Mesenchymal stem cell (in vitro differentiated cells and primary cell): ENCODE measurements around the gene RSPH4A.

Source experiments
- DNase-seq: peaks from one replicate; pipeline ENCODE4 v3.0.0-alpha.2; 2013
- H2AFZ ChIP-seq: one replicate; pipeline ENCODE4 v1.6.1; 2013; ENCODE audit warnings: low read depth, mild to moderate bottlenecking, control low read depth, inconsistent platforms, low read length, moderate library complexity
- H2AK5ac ChIP-seq: 2 replicates; pipeline ENCODE4 v1.6.1; 2013; ENCODE audit warnings: low read length, moderate library complexity, mild to moderate bottlenecking, inconsistent platforms; ENCODE audit not compliant: severe bottlenecking
- H2BK120ac ChIP-seq: one replicate; pipeline ENCODE4 v1.6.1; 2013; ENCODE audit warnings: low read depth, mild to moderate bottlenecking, inconsistent platforms, low read length, moderate library complexity
- H2BK12ac ChIP-seq, 2 experiments: one replicate each; pipeline ENCODE4 v1.6.1; 2013; ENCODE audit warnings: inconsistent platforms in 2 of 2, low read length in 2 of 2, mild to moderate bottlenecking in 2 of 2, moderate library complexity in 2 of 2, control low read depth in 1 of 2
- H2BK15ac ChIP-seq: one replicate; pipeline ENCODE4 v1.6.1; 2013; ENCODE audit warnings: mild to moderate bottlenecking, low read depth, inconsistent platforms; ENCODE audit not compliant: poor library complexity, severe bottlenecking
- H2BK5ac ChIP-seq: 2 replicates; pipeline ENCODE4 v1.6.1; 2013; ENCODE audit warnings: low read depth, mild to moderate bottlenecking, low read length, control low read depth, inconsistent platforms; ENCODE audit not compliant: poor library complexity, severe bottlenecking
- H3K14ac ChIP-seq, 2 experiments: one replicate each; pipeline ENCODE4 v1.6.1; 2013; ENCODE audit warnings: inconsistent platforms in 2 of 2, low read length in 2 of 2, control low read depth in 1 of 2, mild to moderate bottlenecking in 1 of 2, moderate library complexity in 1 of 2
- H3K18ac ChIP-seq, 2 experiments: one replicate each; pipeline ENCODE4 v1.6.1; 2013; ENCODE audit warnings: inconsistent platforms in 2 of 2, low read length in 2 of 2, control low read depth in 1 of 2, low read depth in 1 of 2, mild to moderate bottlenecking in 1 of 2
- H3K23ac ChIP-seq, 2 experiments: one replicate each; pipeline ENCODE4 v1.6.1; 2013; ENCODE audit warnings: inconsistent platforms in 2 of 2, low read length in 2 of 2, mild to moderate bottlenecking in 2 of 2, moderate library complexity in 2 of 2, control low read depth in 1 of 2
- H3K27ac ChIP-seq: 2 replicates; pipeline ENCODE4 v1.5.1; 2013; ENCODE audit warnings: mild to moderate bottlenecking, moderate library complexity, low read length, control low read depth, inconsistent platforms; ENCODE audit not compliant: poor library complexity, severe bottlenecking
- H3K27me3 ChIP-seq, 2 experiments: 2 replicates each; pipeline versions ENCODE4 v1.6.1 to v1.7.0; 2013; ENCODE audit warnings: low read length in 2 of 2, mild to moderate bottlenecking in 2 of 2, moderate library complexity in 2 of 2, control low read depth in 1 of 2, inconsistent platforms in 1 of 2; ENCODE audit not compliant: control insufficient read depth in 1 of 2, insufficient read depth in 1 of 2
- H3K36me3 ChIP-seq, 2 experiments: 2 replicates each; pipeline versions ENCODE4 v1.6.1 to v1.7.0; 2013; ENCODE audit warnings: low read length in 2 of 2, control low read depth in 1 of 2, inconsistent platforms in 1 of 2, low read depth in 1 of 2, mild to moderate bottlenecking in 1 of 2; ENCODE audit not compliant: insufficient read depth in 2 of 2, control insufficient read depth in 1 of 2
- H3K4ac ChIP-seq, 2 experiments: one replicate each; pipeline ENCODE4 v1.6.1; 2013; ENCODE audit warnings: inconsistent platforms in 2 of 2, low read length in 2 of 2, mild to moderate bottlenecking in 2 of 2, moderate library complexity in 2 of 2, control low read depth in 1 of 2, low read depth in 1 of 2
- H3K4me1 ChIP-seq: 2 replicates; pipeline ENCODE4 v1.6.1; 2013; ENCODE audit warnings: low read depth, low read length, control low read depth; ENCODE audit not compliant: control insufficient read depth, insufficient read depth
- H3K4me2 ChIP-seq: 2 replicates; pipeline ENCODE4 v1.6.1; 2013; ENCODE audit warnings: low read length, mild to moderate bottlenecking, inconsistent platforms; ENCODE audit not compliant: poor library complexity, severe bottlenecking
- H3K4me3 ChIP-seq, 2 experiments: 2 replicates each; pipeline versions ENCODE4 v1.5.1 to v1.7.0; 2013; ENCODE audit warnings: low read length in 2 of 2, mild to moderate bottlenecking in 2 of 2, control low read depth in 1 of 2, low read depth in 1 of 2; ENCODE audit not compliant: insufficient read depth in 1 of 2
- H3K79me1 ChIP-seq: replicated peaks from 2 replicates; pipeline ENCODE4 v1.6.1; 2013; ENCODE audit warnings: mild to moderate bottlenecking, control low read depth, low read length, inconsistent platforms; ENCODE audit not compliant: poor library complexity, severe bottlenecking
- H3K9ac ChIP-seq: 2 replicates; pipeline ENCODE4 v1.7.0; 2013; ENCODE audit warnings: mild to moderate bottlenecking, low read length, moderate library complexity
- H3K9me3 ChIP-seq: 2 replicates; pipeline ENCODE4 v1.7.0; 2013; ENCODE audit warnings: mild to moderate bottlenecking, low read length; ENCODE audit not compliant: control insufficient read depth
- H4K8ac ChIP-seq: one replicate; pipeline ENCODE4 v1.6.1; 2013; ENCODE audit warnings: inconsistent platforms, mild to moderate bottlenecking, low read length, moderate library complexity
- H4K91ac ChIP-seq: one replicate; pipeline ENCODE4 v1.6.1; 2013; ENCODE audit warnings: mild to moderate bottlenecking, low read length, inconsistent platforms
- WGBS: methylation state at CpG from one replicate; pipeline ENCODE4 v1.1.7; 2013; ENCODE audit warnings: mixed read lengths; 5-methylcytosine and 5-hydroxymethylcytosine counted together

The RSPH4A gene

DNA sequence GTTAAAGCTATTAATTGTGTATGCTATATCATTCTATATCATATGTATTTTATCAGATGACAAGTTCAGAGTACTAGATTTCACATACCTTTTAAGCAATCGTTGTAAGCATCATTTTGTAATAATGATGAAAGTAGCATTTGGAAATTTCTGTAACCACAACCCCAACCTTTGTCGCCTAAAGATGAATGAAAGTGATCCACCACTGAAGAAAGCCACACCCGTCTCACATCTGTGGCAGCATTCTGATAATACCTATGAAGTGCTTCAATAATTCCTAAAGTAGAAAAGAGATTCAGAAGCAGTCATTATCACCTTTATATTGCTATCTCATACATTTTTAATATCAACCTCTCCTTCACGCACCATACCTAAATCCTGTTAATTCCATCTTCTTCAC, 35.6 kb downstream of the RSPH4A start:
- Histone ChIP-seq H3K9ac (no peak overlapping the region), H3K27me3 (no peaks in the 10 kb centered on the region), H3K4me1 (peaks cover 1% of the 10 kb centered on the region), H2BK12ac (no peak overlapping the region), H3K18ac (no peak overlapping the region), H4K8ac (no peak overlapping the region), H2AFZ (no peak overlapping the region), H3K9me3 (no peaks in the 10 kb centered on the region), H2BK5ac (no peak overlapping the region), H3K4ac (no peak overlapping the region), H3K14ac (no peak overlapping the region), H2AK5ac (no peak overlapping the region), H2BK120ac (no peak overlapping the region), H2BK15ac (no peak overlapping the region), H3K27ac (no peak overlapping the region), H3K79me1 (peaks cover 1% of the 10 kb centered on the region), H3K36me3 (peaks cover 0 to 41% of the 10 kb centered on the region in 2 experiments), H3K4me2 (no peak overlapping the region), H4K91ac (no peak overlapping the region), H3K4me3 (no peak overlapping the region), H3K23ac (no peak overlapping the region)
- 96% methylated on average over 3 of the region's 4 CpGs for WGBS
- no peak for DNase-seq

DNA sequence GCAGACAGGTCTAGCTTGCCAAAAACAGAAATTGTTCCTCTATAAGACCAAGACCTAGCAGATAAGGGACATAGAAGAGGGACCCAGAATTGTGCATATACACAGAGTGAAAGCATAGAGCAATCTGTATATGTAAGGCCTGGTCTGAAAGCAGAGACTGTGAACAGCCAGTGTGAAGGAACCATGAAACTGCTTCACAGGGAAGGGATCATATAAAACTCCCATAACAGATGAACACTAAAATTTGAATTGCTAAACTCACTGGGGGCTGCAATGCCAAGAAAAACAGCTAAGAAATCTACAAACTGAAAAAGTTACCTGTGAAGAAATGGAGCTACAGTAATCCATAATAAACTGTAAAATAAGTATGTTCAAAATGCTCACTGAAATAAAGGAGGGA, 45.3 kb downstream of the RSPH4A start:
- no peaks in the 10 kb centered on the region for H3K9me3 ChIP-seq
- H3K9ac ChIP-seq = no peak overlapping the region
- peaks cover 1% of the 10 kb centered on the region for H3K4me1 ChIP-seq
- H3K4me3 ChIP-seq = no peak overlapping the region
- no peak overlapping the region for H2AFZ ChIP-seq
- no peak overlapping the region for H2BK12ac ChIP-seq
- no peak overlapping the region for H2BK5ac ChIP-seq
- H3K27me3 ChIP-seq = no peaks in the 10 kb centered on the region
- H3K18ac ChIP-seq = no peak overlapping the region
- no peak overlapping the region for H2BK120ac ChIP-seq
- no peak overlapping the region for H3K4ac ChIP-seq
- DNase-seq = no peak
- H3K14ac ChIP-seq = no peak overlapping the region
- H3K4me2 ChIP-seq = no peak overlapping the region
- no peak overlapping the region for H4K91ac ChIP-seq
- H2BK15ac ChIP-seq = no peak overlapping the region
- no peak overlapping the region for H3K27ac ChIP-seq
- H3K79me1 ChIP-seq = peaks cover 8% of the 10 kb centered on the region
- H4K8ac ChIP-seq = no peak overlapping the region
- H3K23ac ChIP-seq = no peak overlapping the region
- H2AK5ac ChIP-seq = no peak overlapping the region
- peaks cover 0 to 13% of the 10 kb centered on the region in 2 experiments for H3K36me3 ChIP-seq

DNA sequence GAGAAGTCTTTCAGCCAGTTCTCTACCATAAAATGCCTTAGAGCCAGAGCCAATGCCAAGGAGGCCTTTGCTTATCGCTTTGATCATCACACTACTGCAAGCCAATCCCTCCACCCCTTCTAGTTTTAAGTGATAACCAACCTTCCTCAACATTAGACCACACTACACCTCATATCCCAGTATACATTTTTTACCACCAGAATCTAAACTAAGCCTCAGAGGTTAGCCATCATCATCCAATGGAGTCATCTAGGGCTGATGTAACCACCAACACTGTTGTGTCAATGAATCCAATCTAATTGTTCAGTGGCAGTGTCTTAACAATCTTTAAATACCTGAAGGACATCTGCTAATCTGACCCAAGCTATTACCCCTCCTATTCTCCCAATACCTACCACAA, 45.9 kb downstream of the RSPH4A start:
- Histone ChIP-seq H3K4me2 (no peak overlapping the region), H2AFZ (no peak overlapping the region), H2BK120ac (no peak overlapping the region), H2AK5ac (no peak overlapping the region), H3K4ac (no peak overlapping the region), H3K27ac (no peak overlapping the region), H3K36me3 (peaks cover 0 to 13% of the 10 kb centered on the region in 2 experiments), H3K4me1 (peaks cover 1% of the 10 kb centered on the region), H2BK15ac (no peak overlapping the region), H3K9ac (no peak overlapping the region), H4K8ac (peak overlapping the region; percentile 37), H3K27me3 (no peaks in the 10 kb centered on the region), H2BK12ac (no peak overlapping the region), H3K18ac (no peak overlapping the region), H2BK5ac (no peak overlapping the region), H3K4me3 (no peak overlapping the region), H3K79me1 (peaks cover 8% of the 10 kb centered on the region), H3K23ac (no peak overlapping the region), H3K9me3 (no peaks in the 10 kb centered on the region), H4K91ac (no peak overlapping the region), H3K14ac (no peak overlapping the region)
- no peak for DNase-seq
- WGBS = 97% methylated on average over 1 of the region's 1 CpG

DNA sequence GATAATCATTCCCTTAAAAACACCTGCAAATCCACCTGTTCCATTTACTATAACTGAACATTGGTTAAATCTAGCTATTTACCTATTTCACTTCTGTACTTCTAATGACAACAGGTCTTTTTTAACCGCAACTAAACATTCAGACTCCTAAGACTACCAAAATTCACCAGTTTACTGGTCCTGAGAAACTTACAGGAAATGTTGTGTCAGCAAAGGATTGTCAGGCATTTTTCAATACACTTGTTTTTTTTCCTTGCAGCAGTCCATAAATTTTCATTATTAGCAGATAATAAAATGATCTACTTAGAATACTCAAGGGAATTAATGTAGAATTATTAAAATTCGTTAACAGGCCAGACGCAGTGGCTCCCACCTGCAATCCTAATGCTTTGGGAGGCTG, 47.0 kb downstream of the RSPH4A start:
- Histone ChIP-seq H3K4ac (no peak overlapping the region), H3K9me3 (no peaks in the 10 kb centered on the region), H4K8ac (no peak overlapping the region), H2AK5ac (no peak overlapping the region), H2BK12ac (no peak overlapping the region), H3K4me2 (no peak overlapping the region), H3K27ac (no peak overlapping the region), H4K91ac (no peak overlapping the region), H3K23ac (no peak overlapping the region), H3K14ac (no peak overlapping the region), H3K4me1 (peaks cover 1% of the 10 kb centered on the region), H3K27me3 (no peaks in the 10 kb centered on the region), H3K36me3 (peaks cover 0 to 6% of the 10 kb centered on the region in 2 experiments), H2BK15ac (no peak overlapping the region), H2BK5ac (no peak overlapping the region), H2BK120ac (no peak overlapping the region), H3K79me1 (peaks cover 8% of the 10 kb centered on the region), H3K9ac (no peak overlapping the region), H3K4me3 (no peak overlapping the region), H3K18ac (no peak overlapping the region), H2AFZ (no peak overlapping the region)
- WGBS = 100% methylated on average over 3 of the region's 3 CpGs
- DNase-seq = no peak
